VCaP (cell line): ENCODE results near the gene GMDS.

ENCODE experiments used
- H3K27ac ChIP-seq: fragments of 450-650 bp; 2 replicates; pipeline ENCODE4 v1.5.1; 2017
- TF ChIP-seq, protein P1 (sequence below): fragments of 450-650 bp; conservative IDR thresholded peaks from 2 replicates; pipeline ENCODE4 v1.5.1; 2017; ENCODE audit warnings: mild to moderate bottlenecking, moderate library complexity

The GMDS gene

DNA sequence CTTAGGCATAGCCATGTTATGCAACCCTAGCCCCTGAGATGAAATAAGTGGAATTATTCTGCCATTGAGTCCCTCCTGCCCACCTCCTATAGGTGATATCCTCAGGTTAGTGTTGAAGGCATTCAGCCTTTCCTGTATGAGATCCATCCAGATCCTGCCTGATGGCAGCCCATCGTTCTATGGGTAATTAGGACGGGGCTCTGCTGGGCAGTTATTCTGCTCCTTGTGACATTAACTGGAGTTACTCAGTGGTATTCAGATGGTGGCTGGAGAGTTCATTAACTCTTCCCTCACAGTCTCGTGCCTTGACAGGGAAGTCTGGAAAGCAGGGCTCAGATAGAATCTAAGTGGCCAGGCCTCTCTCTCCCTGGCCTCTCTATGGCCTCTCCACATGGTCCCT, 9.3 kb upstream of the GMDS start:
- H3K27ac ChIP-seq, result no peak overlapping the region
- TF ChIP-seq, protein P1, sequence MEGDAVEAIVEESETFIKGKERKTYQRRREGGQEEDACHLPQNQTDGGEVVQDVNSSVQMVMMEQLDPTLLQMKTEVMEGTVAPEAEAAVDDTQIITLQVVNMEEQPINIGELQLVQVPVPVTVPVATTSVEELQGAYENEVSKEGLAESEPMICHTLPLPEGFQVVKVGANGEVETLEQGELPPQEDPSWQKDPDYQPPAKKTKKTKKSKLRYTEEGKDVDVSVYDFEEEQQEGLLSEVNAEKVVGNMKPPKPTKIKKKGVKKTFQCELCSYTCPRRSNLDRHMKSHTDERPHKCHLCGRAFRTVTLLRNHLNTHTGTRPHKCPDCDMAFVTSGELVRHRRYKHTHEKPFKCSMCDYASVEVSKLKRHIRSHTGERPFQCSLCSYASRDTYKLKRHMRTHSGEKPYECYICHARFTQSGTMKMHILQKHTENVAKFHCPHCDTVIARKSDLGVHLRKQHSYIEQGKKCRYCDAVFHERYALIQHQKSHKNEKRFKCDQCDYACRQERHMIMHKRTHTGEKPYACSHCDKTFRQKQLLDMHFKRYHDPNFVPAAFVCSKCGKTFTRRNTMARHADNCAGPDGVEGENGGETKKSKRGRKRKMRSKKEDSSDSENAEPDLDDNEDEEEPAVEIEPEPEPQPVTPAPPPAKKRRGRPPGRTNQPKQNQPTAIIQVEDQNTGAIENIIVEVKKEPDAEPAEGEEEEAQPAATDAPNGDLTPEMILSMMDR, result no peak

DNA sequence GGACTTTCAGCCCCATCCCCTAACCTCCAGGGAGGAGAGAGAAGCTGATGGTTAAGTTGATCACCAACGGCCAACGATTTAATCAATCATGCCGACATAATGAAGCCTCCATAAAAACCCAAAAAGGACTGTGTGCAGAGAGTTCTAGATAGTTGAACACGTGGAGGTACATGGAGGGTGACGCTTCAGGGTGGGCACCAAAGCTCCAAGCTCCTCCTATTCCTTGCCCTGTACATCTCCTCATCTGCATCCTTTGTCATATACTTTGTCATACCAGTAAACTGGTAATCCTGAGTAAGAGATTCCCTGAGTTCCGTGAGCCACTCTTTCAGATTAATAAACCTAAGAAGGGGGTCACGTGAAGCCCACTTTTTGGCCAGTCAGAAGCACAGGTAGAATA, 3.7 kb upstream of the GMDS start:
- TF ChIP-seq, protein P1, result no peak
- H3K27ac ChIP-seq, result no peak overlapping the region

DNA sequence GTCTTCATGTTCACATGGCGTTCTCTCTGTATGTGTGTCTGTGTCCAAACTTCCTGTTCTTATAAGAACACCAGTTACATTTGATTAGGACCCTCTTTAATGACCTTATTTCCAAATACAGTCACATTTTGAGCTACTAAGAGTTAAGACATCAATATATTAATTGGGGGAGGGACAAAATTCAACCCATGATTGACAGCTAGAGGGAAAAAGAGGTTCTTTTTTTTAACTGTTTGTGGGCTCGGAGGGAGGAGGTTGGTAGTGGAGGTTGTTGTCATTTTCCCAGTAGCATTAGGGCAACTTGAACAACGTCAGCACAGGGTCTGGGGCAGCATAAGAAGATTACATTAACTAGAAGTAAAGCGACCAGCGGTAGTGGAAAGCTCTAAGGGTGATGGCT, 2.3 kb upstream of the GMDS start:
- TF ChIP-seq, protein P1, result no peak
- H3K27ac ChIP-seq, result no peak overlapping the region

DNA sequence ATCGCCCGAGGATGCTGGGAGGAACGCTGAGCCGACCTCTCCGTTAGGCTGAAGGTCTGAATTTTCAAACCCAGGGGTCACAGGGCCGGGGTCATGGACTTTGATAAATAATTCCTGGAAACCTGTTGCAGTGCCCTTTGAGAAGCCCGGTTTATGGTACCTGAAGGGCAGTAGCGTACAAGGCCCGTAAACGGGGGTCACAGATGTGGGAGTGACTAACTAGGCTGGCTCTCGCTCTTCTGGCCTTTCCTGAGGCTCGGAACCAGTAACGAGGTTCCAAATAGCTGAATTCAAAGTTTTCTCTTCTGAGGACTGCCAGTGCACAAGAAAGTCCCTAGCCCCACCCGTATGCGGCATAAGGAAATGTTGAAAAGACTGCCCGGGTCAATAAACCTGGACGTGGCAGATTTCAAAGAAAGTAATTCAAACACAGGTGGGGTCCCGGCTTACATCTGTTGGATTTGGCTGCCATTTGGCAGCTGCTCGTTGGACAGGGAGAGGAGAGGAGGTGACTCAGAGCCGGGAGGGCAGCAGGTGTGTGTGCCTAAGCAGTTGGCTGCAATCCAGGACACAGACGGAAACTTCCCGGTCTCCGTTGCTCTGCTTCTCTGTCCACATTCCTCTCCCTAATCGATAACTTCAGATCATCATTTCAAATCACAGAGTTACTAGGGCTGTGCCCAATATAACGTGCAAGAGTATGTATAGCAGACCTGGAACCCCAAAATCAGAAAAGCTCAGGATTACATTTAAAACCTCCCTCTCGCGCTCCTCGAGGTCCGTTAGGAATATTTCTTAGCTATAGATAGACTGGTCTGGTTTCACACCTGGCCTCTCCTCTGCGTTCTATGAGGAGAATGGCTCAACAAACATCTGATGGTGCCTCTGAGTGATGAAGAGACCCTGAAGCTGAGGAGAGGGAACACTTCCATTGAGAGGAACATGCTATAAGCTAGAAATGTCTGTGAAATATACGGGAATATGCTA, 765 bp upstream of the GMDS start:
- peak overlapping the region; percentile 86 for H3K27ac ChIP-seq
- TF ChIP-seq, protein P1, result no peak

DNA sequence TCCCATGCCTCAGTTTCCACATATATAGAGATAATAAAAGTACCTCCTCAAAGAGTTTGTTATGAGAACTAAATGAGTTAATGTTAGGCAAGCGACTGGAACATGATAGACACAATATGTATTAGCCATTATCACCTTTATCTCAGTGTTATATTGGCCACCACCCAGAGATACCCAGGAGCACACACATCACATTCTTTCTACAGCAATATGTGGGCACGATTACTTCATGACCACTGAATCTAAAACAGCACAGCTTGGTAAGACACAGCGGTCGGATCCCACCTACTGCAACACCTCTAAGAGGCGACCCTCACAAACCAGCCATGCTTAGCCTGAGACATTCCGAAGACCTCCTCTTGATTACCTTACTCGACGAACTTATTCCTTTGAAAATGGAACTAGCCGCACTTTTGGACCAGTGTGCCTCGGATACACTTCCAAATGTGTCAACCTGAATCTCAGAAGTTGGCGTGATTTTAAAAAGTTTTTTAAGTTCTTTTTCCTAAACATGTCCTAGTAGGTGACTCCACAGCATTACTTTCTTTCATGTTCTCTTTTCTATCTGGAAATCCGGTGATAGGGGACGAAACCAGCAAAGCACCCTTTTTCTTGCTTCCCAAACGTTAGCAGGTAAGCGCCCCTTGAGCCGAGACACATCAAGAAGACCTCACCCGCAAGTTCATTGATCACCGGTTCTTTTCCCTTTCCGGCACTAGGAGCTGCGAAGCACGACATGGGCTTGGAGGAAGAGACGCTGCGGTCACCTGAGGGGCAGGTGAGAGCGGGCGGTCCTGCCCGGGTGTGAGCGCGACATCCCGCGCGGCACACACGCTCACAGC, 923 bp downstream of the GMDS start:
- TF ChIP-seq, protein P1, result no peak
- H3K27ac ChIP-seq, result peak overlapping the region; percentile 86

DNA sequence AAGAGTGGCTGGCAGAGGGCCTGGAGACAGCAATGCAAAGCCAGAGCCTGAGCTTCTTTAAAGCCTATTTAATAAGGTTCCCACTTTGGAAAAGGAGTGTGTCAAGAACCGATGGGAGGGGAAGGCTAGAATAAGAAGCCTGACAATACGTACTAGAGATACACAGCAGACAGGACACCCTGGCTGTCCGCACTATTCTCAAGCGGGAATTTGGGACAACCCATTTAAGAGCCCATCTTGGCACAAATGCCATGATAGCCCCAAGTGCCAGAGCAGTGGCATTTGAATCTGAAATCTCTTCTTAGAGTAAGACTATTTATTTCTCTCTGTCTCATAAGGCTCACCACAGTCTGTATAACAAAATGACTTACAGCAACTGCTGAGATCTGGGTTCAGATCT, 3.1 kb downstream of the GMDS start:
- TF ChIP-seq, protein P1, result no peak
- no peak overlapping the region for H3K27ac ChIP-seq

DNA sequence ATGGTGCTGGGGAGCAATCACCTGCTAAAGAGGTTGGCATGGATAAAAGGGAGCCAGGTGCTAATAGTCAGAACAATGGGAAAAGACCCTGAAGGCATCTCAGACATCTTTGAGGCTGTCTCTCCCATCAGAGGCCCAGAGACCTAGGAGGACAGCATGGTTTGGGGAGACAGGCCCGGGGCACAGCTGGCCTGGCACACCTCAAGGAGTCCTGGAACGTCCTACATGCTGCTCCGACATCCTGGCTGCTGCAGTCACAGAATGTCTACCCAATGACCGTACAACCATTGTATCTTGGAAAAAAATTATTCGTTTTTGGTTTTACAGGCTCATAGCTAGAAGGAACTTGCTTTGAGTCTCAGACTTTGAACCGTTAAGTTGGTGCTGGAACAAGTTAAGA, 4.4 kb downstream of the GMDS start:
- TF ChIP-seq, protein P1, result no peak

More for the DNA sequence above, 4.4 kb downstream of the GMDS start:
- no peak overlapping the region for H3K27ac ChIP-seq
